HFFc6 (cell line): ENCODE measurements around the gene GDPD5. TPM values are rescaled to one million over a fixed set of nuclear protein-coding genes. Genes with fewer than 3 reads are reported as not detected.
A peak's percentile ranks its signal among the peaks of the same experiment; 100 is the strongest.

Source experiments
- DNase-seq: peaks from one replicate; pipeline ENCODE4 v3.0.0-alpha.2; 2018
- H3K27ac Mint-ChIP-seq: 2 replicates; pipeline ENCODE4 v1.8.0; 2020; ENCODE audit warnings: mild to moderate bottlenecking, mixed read lengths
- H3K27me3 Mint-ChIP-seq: 2 replicates; pipeline ENCODE4 v1.8.0; 2021; ENCODE audit warnings: mild to moderate bottlenecking, moderate library complexity, mixed read lengths; ENCODE audit not compliant: insufficient read depth
- H3K36me3 Mint-ChIP-seq: 2 replicates; pipeline ENCODE4 v1.8.0; 2021; ENCODE audit warnings: low read depth, mixed read lengths
- H3K4me1 Mint-ChIP-seq: 2 replicates; pipeline ENCODE4 v1.8.0; 2020; ENCODE audit warnings: low read depth, mixed read lengths
- H3K4me3 Mint-ChIP-seq: 2 replicates; pipeline ENCODE4 v1.8.0; 2020; ENCODE audit warnings: mild to moderate bottlenecking, moderate library complexity, mixed read lengths
- H3K9me3 Mint-ChIP-seq: 2 replicates; pipeline ENCODE4 v1.8.0; 2020; ENCODE audit warnings: mild to moderate bottlenecking, mixed read lengths
- CTCF ChIP-seq: fragments of 200-600 bp; sonication (generic); IDR thresholded peaks from 2 replicates; pipeline ENCODE4 v1.5.0; 2021; ENCODE audit warnings: antibody characterized with exemption, mild to moderate bottlenecking
- total RNA-seq, 6 experiments: library from RNA; stranded (reverse); fragmentation: NEBNext Ultra II Directional; extraction: Animal tissue kit (Norgen Biotek cat#: 25700); gene quantifications; 2 replicates in 1 of 6; 3 replicates in 5 of 6; pipeline ENCODE4 v1.2.3, GENCODE V29; 2021

Gene GDPD5
- total RNA-seq, 6 experiments from 2014 or later = 2.5 to 5.7 (median 4.2) TPM

- peaks cover 44% of the 10 kb centered on the region for H3K36me3 Mint-ChIP-seq
- DNase-seq = no peak
- peak overlapping the region; percentile 60 for H3K27ac Mint-ChIP-seq
- peaks cover 14% of the 10 kb centered on the region for H3K27me3 Mint-ChIP-seq
- no peaks in the 10 kb centered on the region for H3K9me3 Mint-ChIP-seq
- TF ChIP-seq CTCF = no peak
- H3K4me1 Mint-ChIP-seq = peaks cover 25% of the 10 kb centered on the region
- no peak overlapping the region for H3K4me3 Mint-ChIP-seq
Measured at GRCh38 chr11:75570559-75571139, 44.9 kb upstream of the GDPD5 start.

- H3K9me3 Mint-ChIP-seq = no peaks in the 10 kb centered on the region
- peak overlapping the region; percentile 42 for H3K4me3 Mint-ChIP-seq
- peaks cover 36% of the 10 kb centered on the region for H3K4me1 Mint-ChIP-seq
- DNase-seq = no peak
- H3K27ac Mint-ChIP-seq = peak overlapping the region; percentile 38
- H3K36me3 Mint-ChIP-seq = peaks cover 57% of the 10 kb centered on the region
- TF ChIP-seq CTCF = no peak
- peaks cover 4% of the 10 kb centered on the region for H3K27me3 Mint-ChIP-seq
Measured at GRCh38 chr11:75568616-75569219, 43.0 kb upstream of the GDPD5 start.

- H3K27ac Mint-ChIP-seq = peak overlapping the region; percentile 59
- no peaks in the 10 kb centered on the region for H3K9me3 Mint-ChIP-seq
Measured at GRCh38 chr11:75567971-75568370, 42.2 kb upstream of the GDPD5 start.

GRCh38 chr11:75566763-75567279 lies 41.1 kb upstream of the GDPD5 start:
- H3K36me3 Mint-ChIP-seq = peaks cover 57% of the 10 kb centered on the region
- peaks cover 4% of the 10 kb centered on the region; the same call in 1 of the 2 replicates for H3K9me3 Mint-ChIP-seq
- DNase-seq = no peak
- H3K4me1 Mint-ChIP-seq = peaks cover 36% of the 10 kb centered on the region
- H3K4me3 Mint-ChIP-seq = no peak overlapping the region
- no peak for TF ChIP-seq CTCF
- H3K27me3 Mint-ChIP-seq = peaks cover 9% of the 10 kb centered on the region
- H3K27ac Mint-ChIP-seq = no peak overlapping the region

More at GRCh38 chr11:75567971-75568370, 42.2 kb upstream of the GDPD5 start:
- no peak for DNase-seq
- Mint-ChIP-seq H3K36me3 (peaks cover 59% of the 10 kb centered on the region), H3K4me3 (peak overlapping the region; percentile 50), H3K27me3 (peaks cover 5% of the 10 kb centered on the region), H3K4me1 (peaks cover 35% of the 10 kb centered on the region)
- no peak for TF ChIP-seq CTCF

GRCh38 chr11:75565916-75566762 lies 40.4 kb upstream of the GDPD5 start:
- H3K27me3 Mint-ChIP-seq = peaks cover 9% of the 10 kb centered on the region
- H3K9me3 Mint-ChIP-seq = peaks cover 4% of the 10 kb centered on the region; the same call in 1 of the 2 replicates
- peak overlapping the region; percentile 99 for H3K27ac Mint-ChIP-seq
- peaks cover 55% of the 10 kb centered on the region for H3K36me3 Mint-ChIP-seq
- no peak for DNase-seq
- TF ChIP-seq CTCF = no peak
- peaks cover 43% of the 10 kb centered on the region for H3K4me1 Mint-ChIP-seq
- peak overlapping the region; percentile 99 for H3K4me3 Mint-ChIP-seq
